Erythroblast (primary cell): Measurements from ENCODE around the gene GNPTG.

Source experiments
- GATA1 ChIP-seq: IDR thresholded peaks from 2 replicates; pipeline ENCODE4 v1.6.1; 2011; ENCODE audit warnings: low read depth, mild to moderate bottlenecking, control low read depth, low read length, moderate library complexity
- POLR2A ChIP-seq: IDR thresholded peaks from 2 replicates; pipeline ENCODE4 v1.6.1; 2011; ENCODE audit warnings: mild to moderate bottlenecking, low read length

DNA sequence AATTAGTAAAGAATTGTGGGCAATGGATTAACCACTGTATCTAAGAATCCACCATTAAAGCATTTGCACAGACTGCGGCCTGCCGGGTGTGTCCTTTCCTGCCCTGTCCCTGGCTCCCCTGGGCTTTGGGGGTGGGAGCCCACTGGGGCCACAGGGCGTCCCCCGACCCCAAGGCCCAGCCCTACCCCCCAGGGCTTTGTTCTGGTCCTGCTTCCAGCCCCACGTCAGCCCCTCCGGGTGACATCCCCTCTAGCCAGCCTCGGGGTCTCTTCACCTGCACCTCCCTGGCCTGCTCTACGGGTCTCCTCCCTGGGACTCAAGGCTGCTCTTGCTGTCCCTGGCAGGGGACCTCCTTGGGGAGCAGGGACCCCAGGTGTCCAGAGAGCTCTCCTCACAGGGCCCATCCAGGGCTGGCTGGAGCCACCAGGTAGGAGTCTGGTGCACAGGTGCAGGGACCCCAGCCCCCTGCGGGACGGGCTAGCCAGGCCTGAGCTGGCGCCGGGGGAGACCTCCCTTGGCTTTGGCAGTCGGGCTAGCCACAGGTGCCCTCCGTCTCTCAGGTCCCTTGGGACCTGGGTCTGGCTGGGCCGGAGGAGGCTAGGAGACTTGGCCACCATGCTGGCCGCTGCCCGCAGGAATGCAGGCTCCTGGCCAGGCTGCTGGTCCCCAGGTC is 24.6 kb upstream of the GNPTG start:
- TF ChIP-seq POLR2A (no peak), GATA1 (no peak)
